HG02973 (cell line): ENCODE data around the gene SPAG9.

ENCODE experiments used
- ATAC-seq: cut with Tn5 transposase; IDR thresholded peaks from one replicate; pipeline ENCODE4 v1.9.1; 2021; ENCODE audit warnings: moderate library complexity; ENCODE audit not compliant: unreplicated experiment

SPAG9 gene

GRCh38 chr17:50919321-50920040, 201.2 kb downstream of the SPAG9 start:
- no peak for ATAC-seq

- ATAC-seq: no peak
Observed at GRCh38 chr17:50918933-50919296, 201.8 kb downstream of the SPAG9 start.

- no peak for ATAC-seq
Observed at GRCh38 chr17:50918071-50918932, 202.4 kb downstream of the SPAG9 start.

- no peak for ATAC-seq
Observed at GRCh38 chr17:50917418-50917743, 203.3 kb downstream of the SPAG9 start.

- no peak for ATAC-seq
Observed at GRCh38 chr17:50916708-50917417, 203.8 kb downstream of the SPAG9 start.

GRCh38 chr17:50916026-50916707, 204.5 kb downstream of the SPAG9 start:
- ATAC-seq: no peak

- no peak for ATAC-seq
Observed at GRCh38 chr17:50914505-50915063, 206.1 kb downstream of the SPAG9 start.

- no peak for ATAC-seq
Observed at GRCh38 chr17:50913120-50913519, 207.5 kb downstream of the SPAG9 start.
